IMR-90 (cell line): ENCODE data around the gene CLASRP.

Experiments used
- CTCF ChIP-seq: conservative IDR thresholded peaks from 2 replicates; pipeline ENCODE4 v1.5.1; 2012; ENCODE audit warnings: mild to moderate bottlenecking, low read depth, low read length, improper control_type of control experiment
- POLR2A ChIP-seq: IDR thresholded peaks from 2 replicates; pipeline ENCODE4 v1.6.1; 2012; ENCODE audit warnings: mild to moderate bottlenecking, low read depth, low read length
- USF2 ChIP-seq: fragments of 150-350 bp; IDR thresholded peaks from 2 replicates; pipeline ENCODE4 v1.6.1; 2017; ENCODE audit warnings: mild to moderate bottlenecking, antibody characterized with exemption, low read length, low read depth

- no peak for TF ChIP-seq CTCF
- no peak for TF ChIP-seq POLR2A
- no peak for TF ChIP-seq USF2
Observed at GRCh38 chr19:45119582-45119981, 80.7 kb downstream of the CLASRP start.
